Measurements from ENCODE around the gene TRPV3. TPM values are rescaled to one million over a fixed set of nuclear protein-coding genes. Genes with fewer than 3 reads are reported as not detected.

Gene TRPV3
- total RNA-seq, 1 experiment from 2014 or later = 0.53 TPM

DNA sequence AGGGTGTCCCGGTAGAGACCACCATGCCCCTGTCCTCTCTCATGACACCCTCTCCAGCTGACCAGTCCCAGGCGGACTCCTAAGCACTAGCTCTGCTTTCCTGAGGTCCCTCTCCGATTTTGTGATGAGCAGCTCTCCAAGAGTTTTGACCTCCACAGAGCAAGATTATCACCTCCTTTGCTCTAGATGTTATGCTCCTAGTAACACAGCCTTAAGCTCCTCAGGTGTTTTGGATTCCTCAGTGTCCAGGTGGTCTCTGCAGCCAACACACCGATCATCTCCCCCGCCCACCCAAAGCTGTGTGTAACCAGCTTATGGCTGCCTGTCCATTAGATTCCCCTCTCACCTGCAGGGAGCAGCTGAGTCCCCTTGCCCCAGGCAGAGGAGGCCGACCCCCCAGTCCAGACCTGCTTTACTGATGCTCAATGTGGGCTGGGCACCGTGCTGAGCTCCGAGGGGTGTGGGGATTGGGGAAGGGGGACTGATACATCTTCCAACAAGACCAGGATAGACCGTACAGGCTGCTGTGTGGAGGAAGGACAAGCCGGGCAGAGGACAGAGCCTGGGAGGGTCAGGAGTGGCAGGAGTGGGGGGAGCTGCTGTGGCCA, 2.3 kb downstream of the TRPV3 start:
- no peak for DNase-seq (ENCODE audit: low read depth, low spot score)
- in situ Hi-C loops (cut with HindIII; ENCODE audit: low pct_unique_long_range_greater_than_20kb, low sequenced_read_pairs) = no loop called here

DNA sequence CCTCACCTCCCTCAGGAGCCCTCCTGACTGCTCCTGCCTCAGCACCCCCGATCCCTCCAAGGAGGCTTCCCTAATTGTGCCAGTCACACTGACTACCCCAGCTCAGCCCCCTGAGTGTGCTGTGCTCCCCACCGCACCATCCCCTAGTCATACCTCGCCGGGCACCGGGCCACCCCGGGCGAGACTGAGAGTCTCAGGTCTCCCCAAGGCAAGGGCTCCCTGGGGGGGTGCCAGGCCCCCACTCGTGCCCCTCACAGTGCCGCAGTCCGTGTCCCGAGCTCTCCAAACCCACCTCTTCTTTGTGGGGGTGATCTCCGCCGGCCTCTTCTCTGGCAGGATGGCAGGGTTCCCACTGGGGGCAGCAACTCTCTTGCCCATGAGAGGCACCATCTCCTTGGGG, 3.2 kb downstream of the TRPV3 start:
- in situ Hi-C loops (cut with HindIII; ENCODE audit: low pct_unique_long_range_greater_than_20kb, low sequenced_read_pairs) = no loop called here
- no peak for DNase-seq (ENCODE audit: low read depth, low spot score)

DNA sequence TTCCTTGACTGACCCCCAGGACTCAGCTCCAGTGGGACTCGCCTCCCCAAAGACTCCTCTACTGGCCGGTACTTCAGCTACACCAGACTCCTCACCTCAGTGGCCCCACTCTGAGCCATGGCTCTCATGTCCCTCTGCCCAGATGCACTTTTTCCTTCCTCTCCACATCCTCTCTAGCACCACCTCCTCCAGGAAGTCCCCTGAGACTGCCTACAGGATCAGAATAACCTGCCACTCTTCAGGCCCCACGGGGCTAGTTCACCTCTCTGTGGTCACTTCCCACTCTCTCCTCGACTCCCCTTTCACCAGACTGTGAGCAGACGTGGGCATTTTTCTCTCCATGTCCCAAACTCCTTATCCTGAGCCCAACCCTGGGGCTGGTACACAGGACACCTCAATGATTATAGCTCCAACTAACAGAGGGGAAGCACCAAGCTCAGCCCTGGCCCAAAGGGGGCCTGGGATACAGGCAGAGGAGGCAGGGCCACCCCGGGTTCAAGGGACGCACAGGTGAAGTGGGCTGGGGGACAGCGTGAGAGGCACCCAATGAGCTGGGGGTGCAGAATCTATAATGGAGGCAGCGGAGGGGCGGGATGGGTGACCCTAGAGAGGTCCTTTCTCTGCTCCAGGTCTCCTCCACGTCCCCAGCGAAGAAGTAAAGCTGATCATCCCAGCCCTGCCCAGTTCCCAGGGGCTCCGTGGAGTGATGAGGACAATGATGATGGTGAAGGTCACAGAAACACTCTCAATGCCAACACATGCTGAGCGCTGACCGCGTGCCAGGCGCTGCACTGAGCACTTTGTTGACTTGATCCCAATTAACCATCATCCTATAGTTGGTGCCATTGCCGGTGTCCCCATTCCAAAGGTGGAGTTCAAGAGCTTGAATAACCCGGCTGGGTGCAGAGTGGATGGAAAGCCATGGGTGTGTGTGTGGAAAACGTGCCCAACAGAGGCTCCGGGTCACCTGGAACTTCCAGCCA, 3.9 kb downstream of the TRPV3 start:
- DNase-seq (ENCODE audit: low read depth, low spot score) = no peak
- in situ Hi-C loops (cut with HindIII; ENCODE audit: low pct_unique_long_range_greater_than_20kb, low sequenced_read_pairs) = no loop called here

DNA sequence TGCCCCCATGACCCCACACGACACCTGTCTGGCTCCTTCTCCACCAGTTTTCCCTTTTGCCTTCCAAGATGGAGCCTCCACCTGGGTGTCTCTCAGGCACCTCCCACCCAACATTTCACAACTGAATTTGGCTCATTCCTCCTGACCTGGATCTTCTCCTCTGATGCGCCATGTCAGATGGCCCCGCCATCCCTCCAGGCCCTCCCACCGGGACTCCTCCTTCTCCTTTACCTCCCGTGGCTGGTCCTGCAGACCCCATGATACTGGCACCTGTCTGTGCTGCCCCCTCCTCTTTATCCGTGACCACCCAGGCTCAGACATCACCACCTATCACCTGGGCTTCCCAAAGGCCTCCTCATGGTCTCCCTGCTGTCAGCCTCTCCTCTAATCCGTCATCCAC, 4.7 kb downstream of the TRPV3 start:
- DNase-seq (ENCODE audit: low read depth, low spot score) = no peak
- in situ Hi-C loops (cut with HindIII; ENCODE audit: low pct_unique_long_range_greater_than_20kb, low sequenced_read_pairs) = no loop called here

DNA sequence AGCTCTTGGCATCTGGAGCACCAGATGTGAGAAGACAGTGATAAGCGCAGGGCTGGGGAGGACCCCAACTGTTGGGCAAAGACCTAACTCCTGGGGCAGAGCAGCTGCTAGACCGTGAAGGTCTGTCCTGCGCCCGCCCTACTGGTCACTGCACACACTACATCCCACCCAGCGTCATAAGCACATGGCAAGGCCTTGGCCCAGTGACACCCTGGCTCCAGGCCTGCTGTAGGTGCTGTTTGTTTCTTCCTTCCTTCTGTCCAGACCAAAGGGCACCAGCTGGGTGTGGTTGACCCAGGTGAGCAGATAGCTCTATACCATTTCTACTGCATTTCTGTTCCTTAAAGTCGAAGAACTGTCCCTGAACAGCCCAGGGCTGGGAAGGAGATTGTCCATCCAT, 6.4 kb downstream of the TRPV3 start:
- in situ Hi-C loops (cut with HindIII; ENCODE audit: low pct_unique_long_range_greater_than_20kb, low sequenced_read_pairs) = no loop called here
- DNase-seq (ENCODE audit: low read depth, low spot score) = peak; percentile 19

DNA sequence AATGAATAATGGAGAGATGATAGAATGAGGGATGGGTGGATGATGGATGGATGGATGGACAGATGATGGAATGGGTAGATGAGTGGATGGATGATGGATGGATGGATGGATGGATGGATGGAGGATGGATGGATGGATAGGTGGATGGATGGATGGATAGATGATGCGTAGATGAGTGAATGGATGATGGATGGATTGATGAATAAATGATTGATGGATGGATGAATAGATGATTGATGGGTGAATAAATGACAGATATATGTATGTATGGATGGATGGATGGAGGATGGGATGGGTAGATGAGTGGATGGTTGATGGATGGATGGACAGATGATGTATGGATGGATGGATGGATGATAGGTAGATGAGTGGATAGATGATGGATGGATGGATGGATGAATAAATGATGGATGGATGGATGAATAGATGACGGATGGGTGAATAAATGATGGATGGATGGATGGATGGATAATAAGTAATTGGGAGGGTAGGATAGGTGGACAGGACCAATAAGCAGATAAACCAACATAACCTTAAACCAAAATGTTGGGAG, 7.9 kb downstream of the TRPV3 start:
- no peak for DNase-seq (ENCODE audit: low read depth, low spot score)
- in situ Hi-C loops (cut with HindIII; ENCODE audit: low pct_unique_long_range_greater_than_20kb, low sequenced_read_pairs) = no loop called here

DNA sequence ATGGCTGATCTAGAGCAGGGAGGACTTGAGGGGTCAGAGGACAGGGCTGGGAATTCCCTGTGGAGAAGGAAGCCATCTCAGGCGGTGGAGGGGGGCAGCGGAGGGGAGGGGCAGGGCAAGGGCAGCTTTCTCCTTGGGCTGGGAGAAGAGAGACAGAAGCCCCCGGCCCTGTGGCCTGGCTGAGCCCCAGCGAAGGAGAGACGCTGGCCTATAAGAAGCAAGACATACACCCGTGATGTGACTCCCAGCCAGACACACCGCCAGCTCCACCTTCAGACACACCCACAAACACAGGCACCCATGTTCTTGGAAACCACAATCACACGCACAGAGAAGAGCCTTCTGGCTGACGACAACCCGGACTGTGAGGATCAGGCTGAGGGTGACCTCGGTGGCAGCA, 10.0 kb downstream of the TRPV3 start:
- no peak for DNase-seq (ENCODE audit: low read depth, low spot score)
- in situ Hi-C loops (cut with HindIII; ENCODE audit: low pct_unique_long_range_greater_than_20kb, low sequenced_read_pairs) = no loop called here

DNA sequence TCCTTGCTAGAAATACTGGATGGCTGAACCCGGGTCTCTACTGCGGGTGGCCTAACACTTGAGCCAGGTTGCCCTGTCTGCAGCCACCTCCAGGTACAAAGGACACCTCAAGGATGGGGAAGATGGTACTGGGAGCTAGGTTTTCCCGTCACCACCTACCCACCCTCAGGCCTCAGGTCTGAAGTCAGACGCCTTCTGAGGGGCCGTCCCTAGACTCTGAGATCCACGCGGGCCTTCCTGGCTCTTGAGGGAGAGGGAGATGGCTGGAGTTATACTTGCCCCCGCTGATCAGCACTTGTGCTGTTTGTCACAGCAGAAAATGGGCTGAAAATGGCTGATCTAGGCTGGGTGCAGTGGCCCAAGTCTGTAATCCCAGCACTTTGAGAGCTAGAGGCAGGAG, 10.6 kb downstream of the TRPV3 start:
- no peak for DNase-seq (ENCODE audit: low read depth, low spot score)
- in situ Hi-C loops (cut with HindIII; ENCODE audit: low pct_unique_long_range_greater_than_20kb, low sequenced_read_pairs) = no loop called here

DNA sequence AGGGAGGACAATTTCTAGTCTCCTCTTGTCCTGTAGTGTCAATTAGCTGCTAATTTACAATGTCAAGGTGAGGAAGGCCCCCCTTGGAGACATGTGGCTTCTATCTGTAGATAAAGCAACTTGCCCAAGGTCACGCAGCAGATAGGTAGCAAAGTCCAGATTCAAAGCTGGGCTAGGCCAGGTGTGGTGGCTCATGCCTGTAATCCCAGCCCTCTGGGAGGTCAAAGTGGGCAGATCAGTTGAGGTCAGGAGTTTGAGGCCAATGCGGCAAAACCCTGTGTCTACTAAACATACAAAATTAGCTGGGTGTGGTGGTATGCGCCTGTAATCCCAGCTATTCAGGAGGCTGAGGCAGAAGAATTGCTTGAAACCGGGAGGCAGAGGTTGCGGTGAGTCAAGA, 11.1 kb downstream of the TRPV3 start:
- no peak for DNase-seq (ENCODE audit: low read depth, low spot score)
- in situ Hi-C loops (cut with HindIII; ENCODE audit: low pct_unique_long_range_greater_than_20kb, low sequenced_read_pairs) = no loop called here

DNA sequence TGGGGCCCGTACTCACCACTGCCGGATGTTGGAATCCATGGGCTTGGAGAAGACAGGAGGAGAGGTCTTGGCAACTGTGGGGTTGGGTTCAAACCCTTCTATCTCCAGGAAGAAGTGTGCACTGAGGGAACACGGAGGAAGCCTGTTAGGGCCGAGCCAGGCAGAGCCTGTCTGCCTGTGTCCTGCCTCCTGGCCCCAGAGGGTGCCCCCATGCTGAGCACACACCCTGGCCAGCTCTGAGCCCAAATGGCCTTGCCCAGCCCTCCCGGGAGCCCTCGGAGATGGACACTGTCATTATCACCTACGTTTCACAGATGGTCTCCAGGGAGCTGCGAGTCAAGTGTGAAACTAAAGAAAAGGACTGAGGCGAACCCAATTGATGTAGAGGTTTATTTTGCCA, 12.5 kb downstream of the TRPV3 start:
- in situ Hi-C loops (cut with HindIII; ENCODE audit: low pct_unique_long_range_greater_than_20kb, low sequenced_read_pairs) = no loop called here
- no peak for DNase-seq (ENCODE audit: low read depth, low spot score)

DNA sequence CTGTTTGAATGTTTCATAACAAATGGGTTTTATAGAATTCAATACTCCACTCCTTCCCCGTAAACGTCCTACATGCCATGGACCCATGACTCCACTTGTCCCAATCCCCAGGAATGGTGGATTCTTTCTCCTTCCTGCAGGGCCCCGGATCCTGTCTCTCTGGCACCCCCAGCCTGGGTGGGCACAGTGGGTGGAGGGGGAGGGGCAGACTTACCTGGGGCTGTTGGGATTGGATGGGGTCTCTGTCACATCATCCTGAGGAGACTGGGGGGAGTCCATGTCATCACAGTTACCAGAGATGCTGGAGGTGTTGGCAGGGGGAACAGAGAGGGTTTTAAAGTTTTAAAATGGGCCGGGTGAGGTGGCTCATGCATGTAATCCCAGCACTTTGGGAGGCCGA, 13.2 kb downstream of the TRPV3 start:
- in situ Hi-C loops (cut with HindIII; ENCODE audit: low pct_unique_long_range_greater_than_20kb, low sequenced_read_pairs) = no loop called here
- no peak for DNase-seq (ENCODE audit: low read depth, low spot score)

DNA sequence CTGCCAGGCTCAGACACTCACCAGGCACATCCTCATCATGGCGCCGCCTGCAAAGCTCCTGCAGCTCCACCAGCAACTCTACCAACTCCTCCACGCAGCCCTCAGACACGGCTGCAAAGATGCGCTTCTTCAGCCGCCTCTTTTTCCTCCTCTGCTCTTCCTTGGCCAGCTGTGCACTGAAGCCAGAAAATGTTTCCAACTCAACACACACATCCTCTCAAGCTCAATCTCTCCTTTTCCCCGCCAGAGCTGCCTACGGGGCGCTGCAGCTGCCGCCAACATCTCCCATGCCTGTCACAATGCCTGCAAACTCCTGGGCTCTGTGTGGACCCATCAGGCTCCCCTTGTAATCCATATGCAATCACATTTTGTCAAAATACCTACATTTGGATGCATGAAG, 14.2 kb downstream of the TRPV3 start:
- DNase-seq (ENCODE audit: low read depth, low spot score) = no peak
- in situ Hi-C loops (cut with HindIII; ENCODE audit: low pct_unique_long_range_greater_than_20kb, low sequenced_read_pairs) = no loop called here

DNA sequence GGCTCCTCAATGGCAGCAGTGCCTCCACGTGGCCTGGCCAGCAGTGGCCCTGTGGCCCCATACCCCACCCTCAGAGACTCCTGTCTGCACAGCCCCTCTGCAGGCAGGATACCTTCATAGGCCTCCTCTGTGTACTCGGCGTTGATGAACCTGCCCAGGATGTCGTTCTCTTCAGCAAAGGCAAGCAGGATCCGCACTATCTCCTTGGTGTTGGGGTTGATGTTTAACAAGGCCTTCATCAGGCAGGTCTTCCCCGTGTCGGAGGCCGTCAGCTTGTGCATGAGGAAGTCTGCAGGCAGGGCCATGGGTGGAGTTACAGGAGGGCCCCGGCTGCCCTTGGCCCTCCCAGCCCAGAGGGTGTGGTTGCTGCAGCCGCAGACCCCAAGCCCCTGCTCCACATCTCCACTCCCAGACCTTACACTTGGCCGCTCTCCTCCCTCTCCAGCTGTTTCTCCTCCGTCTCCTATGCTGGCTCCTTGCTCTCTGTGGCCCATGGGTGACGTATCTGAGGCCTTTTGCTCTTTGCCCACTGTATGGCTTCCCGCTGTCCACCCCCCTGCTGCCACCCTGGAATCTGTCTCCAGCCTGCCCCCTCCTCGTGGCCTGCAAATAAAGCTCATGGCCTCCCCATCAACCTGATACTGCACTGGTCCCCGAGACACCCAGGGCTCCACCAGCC, 15.1 kb downstream of the TRPV3 start:
- no peak for DNase-seq (ENCODE audit: low read depth, low spot score)
- in situ Hi-C loops (cut with HindIII; ENCODE audit: low pct_unique_long_range_greater_than_20kb, low sequenced_read_pairs) = no loop called here

DNA sequence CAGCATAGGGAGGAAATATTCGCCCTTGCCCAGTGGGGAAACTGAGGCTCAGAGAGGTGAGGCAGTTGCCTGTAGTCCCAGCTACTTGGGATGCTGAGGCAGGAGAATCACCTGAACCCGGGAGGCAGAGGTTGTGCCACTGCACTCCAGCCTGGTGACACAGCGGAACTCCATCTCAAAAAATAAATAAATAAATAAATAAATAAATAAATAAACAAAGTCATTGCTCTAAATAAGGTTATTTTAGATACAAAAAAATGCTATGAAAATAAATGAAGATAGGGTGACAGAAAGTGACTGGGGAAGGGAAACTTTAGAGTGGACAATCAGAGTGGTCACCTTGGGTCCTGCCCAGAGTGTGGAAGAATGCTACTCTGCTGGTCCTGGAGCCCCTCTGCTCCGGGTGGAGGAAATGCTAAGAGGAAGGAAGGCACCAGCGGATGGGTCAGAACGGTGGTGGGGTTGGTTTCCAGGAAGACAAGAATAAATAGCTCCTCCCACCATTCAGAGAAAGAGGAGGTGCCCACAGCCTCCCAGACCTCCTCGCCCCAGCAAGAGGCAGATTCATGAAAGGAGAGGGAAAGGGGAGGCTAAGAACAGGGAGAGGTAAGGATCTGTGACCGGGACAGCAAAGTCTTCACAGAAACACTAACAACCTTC, 17.6 kb downstream of the TRPV3 start:
- no peak for DNase-seq (ENCODE audit: low read depth, low spot score)
- in situ Hi-C loops (cut with HindIII; ENCODE audit: low pct_unique_long_range_greater_than_20kb, low sequenced_read_pairs) = no loop called here

DNA sequence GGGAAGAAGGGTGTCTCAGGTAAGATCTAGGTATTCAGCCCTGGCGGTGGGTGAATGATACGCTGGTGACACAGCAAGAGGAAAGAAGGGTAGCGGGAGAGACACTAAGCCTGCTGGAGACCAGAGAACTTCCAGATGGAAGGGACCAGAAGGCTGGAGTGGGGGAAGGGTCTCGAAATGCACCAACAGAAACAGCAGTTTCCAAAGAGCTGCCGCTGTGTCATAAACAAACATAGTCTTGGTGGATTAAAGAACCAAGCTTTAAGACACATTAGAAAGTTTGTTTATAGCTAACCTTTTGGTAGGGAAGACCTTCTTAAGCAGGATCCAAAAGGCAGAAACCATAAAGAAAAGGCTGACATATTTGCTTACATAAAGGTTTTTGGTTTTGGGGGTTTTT, 20.9 kb downstream of the TRPV3 start:
- DNase-seq (ENCODE audit: low read depth, low spot score) = no peak
- in situ Hi-C loops (cut with HindIII; ENCODE audit: low pct_unique_long_range_greater_than_20kb, low sequenced_read_pairs) = no loop called here

DNA sequence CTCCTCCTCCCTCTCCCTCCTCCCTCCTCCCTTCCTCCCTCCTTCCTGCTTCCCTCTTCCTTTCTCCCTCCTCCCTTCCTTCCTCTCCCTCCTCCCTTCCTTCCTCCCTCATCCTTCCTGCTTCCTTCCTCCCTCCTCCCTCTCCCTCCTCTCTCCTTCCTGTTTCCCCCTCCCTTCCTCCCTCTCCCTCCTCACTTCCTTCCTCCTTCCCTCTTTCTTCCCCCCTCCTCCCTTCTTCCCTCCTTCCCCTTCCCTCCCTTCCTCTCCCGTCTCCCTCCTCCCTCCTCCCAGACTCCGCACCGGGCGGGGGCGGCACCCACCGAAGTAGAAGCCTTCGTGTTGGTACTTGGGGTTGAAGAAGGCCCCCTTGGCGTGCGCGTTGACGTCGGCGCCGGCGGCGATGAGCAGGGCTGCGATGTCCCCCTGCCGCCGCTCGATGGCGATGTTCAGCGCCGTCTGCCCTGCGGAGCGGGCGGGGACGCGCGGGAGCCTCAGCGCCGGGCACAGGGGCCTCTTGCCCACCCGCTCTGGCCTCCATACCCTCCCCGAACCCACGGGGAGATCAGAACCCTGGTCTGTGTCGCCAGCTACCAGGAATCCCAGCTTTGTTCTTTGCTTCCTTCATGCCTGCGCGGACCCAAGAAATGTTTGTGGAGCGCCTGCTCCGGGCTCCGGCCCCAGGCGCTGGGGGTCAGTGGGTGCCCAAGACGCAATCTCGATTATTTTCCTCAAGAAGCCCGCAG, 22.2 kb downstream of the TRPV3 start:
- peak; percentile 24 for DNase-seq (ENCODE audit: low read depth, low spot score)
- in situ Hi-C loops (cut with HindIII; ENCODE audit: low pct_unique_long_range_greater_than_20kb, low sequenced_read_pairs) = no loop called here

DNA sequence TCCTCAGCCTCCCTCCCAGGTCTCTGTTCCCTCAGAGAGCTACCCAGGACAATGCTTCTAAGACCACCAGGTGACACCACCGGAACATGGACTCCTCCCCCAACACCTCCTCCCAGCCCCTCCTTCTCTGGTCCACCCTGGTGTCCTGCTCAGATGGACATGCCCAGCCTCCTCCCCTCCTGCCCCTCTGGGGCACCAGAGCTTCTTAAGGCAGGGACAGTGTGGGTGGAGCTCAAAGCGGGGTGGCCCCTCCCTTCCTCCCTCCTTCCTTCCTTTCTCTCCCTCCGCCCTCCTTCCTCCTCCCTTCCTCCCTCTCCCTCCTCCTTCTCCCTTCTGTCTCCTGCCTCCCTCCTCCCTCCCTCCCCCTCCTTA, 22.7 kb downstream of the TRPV3 start:
- DNase-seq (ENCODE audit: low read depth, low spot score) = peak; percentile 14
- in situ Hi-C loops (cut with HindIII; ENCODE audit: low pct_unique_long_range_greater_than_20kb, low sequenced_read_pairs) = no loop called here

All from SK-MEL-5 (cell line).